Prostate gland (tissue), 2 donors: Measurements from ENCODE around the gene N4BP2L2. TPM values are rescaled to one million over a fixed set of nuclear protein-coding genes. Genes with fewer than 3 reads are reported as not detected.

Experiments
- DNase-seq: peaks from one replicate; pipeline ENCODE4 v3.0.0-alpha.2; 2019; ENCODE audit warnings: low spot score
- H3K27ac ChIP-seq, 2 donors: fragments of 200-600 bp; sonication (generic); 2 replicates each; pipeline ENCODE4 v1.5.1; 2017 to 2019
- H3K27me3 ChIP-seq: fragments of 200-600 bp; sonication (generic); replicated peaks from 2 replicates; pipeline ENCODE4 v1.5.1; 2019; ENCODE audit not compliant: insufficient read depth
- H3K36me3 ChIP-seq, 2 donors: fragments of 200-600 bp; sonication (generic); 1 replicate in 1 of 2; 2 replicates in 1 of 2; pipeline versions ENCODE4 v1.5.1 to v1.8.1; 2017 to 2019
- H3K4me1 ChIP-seq: fragments of 200-600 bp; sonication (generic); replicated peaks from 2 replicates; pipeline ENCODE4 v1.5.1; 2019
- H3K4me3 ChIP-seq, 2 donors: fragments of 200-600 bp; sonication (generic); 2 replicates each; pipeline ENCODE4 v1.5.1; 2017 to 2019
- H3K9me3 ChIP-seq: fragments of 200-600 bp; sonication (generic); 2 replicates; pipeline ENCODE4 v1.5.1; 2017
- CTCF ChIP-seq, 4 experiments: fragments of 200-600 bp in 2 of 4; fragments of 450-650 bp in 2 of 4; sonication (generic) in 2 of 4; IDR thresholded peaks; 1 replicate in 3 of 4; 2 replicates in 1 of 4; pipeline ENCODE4 v1.5.1; 2016 to 2019; ENCODE audit warnings: antibody characterized with exemption in 4 of 4, mild to moderate bottlenecking in 2 of 4, moderate library complexity in 2 of 4
- POLR2A ChIP-seq: fragments of 450-650 bp; IDR thresholded peaks from one replicate; pipeline ENCODE4 v1.6.1; 2016; ENCODE audit warnings: antibody characterized with exemption, mild to moderate bottlenecking
- POLR2AphosphoS5 ChIP-seq: sonication (generic); formaldehyde crosslinking; IDR thresholded peaks from one replicate; pipeline ENCODE4 v1.6.1; 2017; ENCODE audit warnings: antibody characterized with exemption
- WGBS: methylation state at CpG from one replicate; pipeline ENCODE4 v1.1.5; 2018; 5-methylcytosine and 5-hydroxymethylcytosine counted together
- intact Hi-C: fragments of 100-400 bp; cut with DNase I; formaldehyde crosslinking; loops from one replicate; pipeline ENCODE4 v1.14.2; 2022
- total RNA-seq, 2 donors: library from RNA; depleted of rRNA; stranded (reverse); fragments of >200 nt; gene quantifications; one replicate each; pipeline ENCODE4 v1.1.0, GENCODE V29; 2016

The N4BP2L2 gene
- total RNA-seq, 2 donors from 2014 or later = 80.9 to 475 TPM

- no peaks in the 10 kb centered on the region for H3K4me1 ChIP-seq
- no peak overlapping the region for H3K4me3 ChIP-seq
- 50% methylated on average over 2 of the region's 2 CpGs for WGBS
- intact Hi-C loops = loop anchor here (10.0 kb wide), 1 partner anchor 216 kb away; the partner anchor contains the start of genes BRCA2 and ZAR1L
- H3K9me3 ChIP-seq = no peaks in the 10 kb centered on the region
- no peak overlapping the region for H3K27ac ChIP-seq
- no peaks in the 10 kb centered on the region for H3K36me3 ChIP-seq
- no peaks in the 10 kb centered on the region for H3K27me3 ChIP-seq
- TF ChIP-seq POLR2A (no peak), POLR2AphosphoS5 (peak; percentile 33), CTCF (IDR thresholded peaks at IDR 0.05) (no peak)
- DNase-seq = peak; percentile 12
Measured at GRCh38 chr13:32530841-32531253, 7.7 kb downstream of the N4BP2L2 start.

- no peak for TF ChIP-seq POLR2AphosphoS5
- TF ChIP-seq CTCF (IDR thresholded peaks at IDR 0.05) = no peak
- TF ChIP-seq POLR2A = no peak
- H3K9me3 ChIP-seq = no peaks in the 10 kb centered on the region
- H3K27ac ChIP-seq = no peak overlapping the region
- no peaks in the 10 kb centered on the region for H3K4me1 ChIP-seq
- intact Hi-C loops = no loop called here
- DNase-seq = no peak
- no peak overlapping the region for H3K4me3 ChIP-seq
- 44% methylated on average over 3 of the region's 3 CpGs for WGBS
- H3K27me3 ChIP-seq = no peaks in the 10 kb centered on the region
- H3K36me3 ChIP-seq = no peaks in the 10 kb centered on the region
Measured at GRCh38 chr13:32528358-32528757, 10.2 kb downstream of the N4BP2L2 start.

- 68% methylated on average over 3 of the region's 3 CpGs for WGBS
- H3K9me3 ChIP-seq = no peaks in the 10 kb centered on the region
Measured at GRCh38 chr13:32527151-32527550, 11.4 kb downstream of the N4BP2L2 start.

GRCh38 chr13:32525766-32526165, 12.8 kb downstream of the N4BP2L2 start:
- WGBS = 32% methylated on average over 1 of the region's 1 CpG
- no peak overlapping the region for H3K4me3 ChIP-seq
- H3K4me1 ChIP-seq = no peaks in the 10 kb centered on the region
- no peaks in the 10 kb centered on the region for H3K9me3 ChIP-seq
- no peak overlapping the region for H3K27ac ChIP-seq
- intact Hi-C loops = no loop called here
- DNase-seq = no peak
- no peaks in the 10 kb centered on the region for H3K36me3 ChIP-seq
- no peaks in the 10 kb centered on the region for H3K27me3 ChIP-seq
- TF ChIP-seq CTCF (IDR thresholded peaks at IDR 0.05) = no peak
- TF ChIP-seq POLR2AphosphoS5 = no peak
- TF ChIP-seq POLR2A = no peak

More at GRCh38 chr13:32527151-32527550, 11.4 kb downstream of the N4BP2L2 start:
- Histone ChIP-seq H3K4me3 (no peak overlapping the region), H3K4me1 (no peaks in the 10 kb centered on the region), H3K36me3 (no peaks in the 10 kb centered on the region), H3K27me3 (no peaks in the 10 kb centered on the region), H3K27ac (no peak overlapping the region)
- TF ChIP-seq POLR2AphosphoS5 (no peak), POLR2A (no peak), CTCF (IDR thresholded peaks at IDR 0.05) (no peak)
- intact Hi-C loops = no loop called here
- DNase-seq = no peak

- DNase-seq = no peak
Measured at GRCh38 chr13:32515246-32515645, 23.3 kb downstream of the N4BP2L2 start.

More at GRCh38 chr13:32515246-32515645, 23.3 kb downstream of the N4BP2L2 start:
- 89% methylated on average over 3 of the region's 3 CpGs for WGBS
- no peaks in the 10 kb centered on the region for H3K4me1 ChIP-seq
- no peaks in the 10 kb centered on the region for H3K9me3 ChIP-seq
- no peaks in the 10 kb centered on the region for H3K27me3 ChIP-seq
- H3K4me3 ChIP-seq = no peak overlapping the region
- no peak for TF ChIP-seq POLR2A
- no peak for TF ChIP-seq CTCF (IDR thresholded peaks at IDR 0.05)
- no peak for TF ChIP-seq POLR2AphosphoS5
- H3K27ac ChIP-seq = no peak overlapping the region
- H3K36me3 ChIP-seq = no peaks in the 10 kb centered on the region
- intact Hi-C loops = no loop called here
